Activated CD4-positive, CD25-positive, alpha-beta regulatory T cell (primary cell): ENCODE data around the gene TMEM219.
"Not testable (repeated sequence)": the region's sequence is repeated elsewhere in the genome, so short reads cannot be mapped to it uniquely, and the experiment has no call there.

Source experiments
- DNase-seq, 4 experiments: peaks; one replicate each; lab custom pipeline; 2025; lab: John Stamatoyannopoulos, UW

Gene TMEM219, protein sequence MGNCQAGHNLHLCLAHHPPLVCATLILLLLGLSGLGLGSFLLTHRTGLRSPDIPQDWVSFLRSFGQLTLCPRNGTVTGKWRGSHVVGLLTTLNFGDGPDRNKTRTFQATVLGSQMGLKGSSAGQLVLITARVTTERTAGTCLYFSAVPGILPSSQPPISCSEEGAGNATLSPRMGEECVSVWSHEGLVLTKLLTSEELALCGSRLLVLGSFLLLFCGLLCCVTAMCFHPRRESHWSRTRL

DNA sequence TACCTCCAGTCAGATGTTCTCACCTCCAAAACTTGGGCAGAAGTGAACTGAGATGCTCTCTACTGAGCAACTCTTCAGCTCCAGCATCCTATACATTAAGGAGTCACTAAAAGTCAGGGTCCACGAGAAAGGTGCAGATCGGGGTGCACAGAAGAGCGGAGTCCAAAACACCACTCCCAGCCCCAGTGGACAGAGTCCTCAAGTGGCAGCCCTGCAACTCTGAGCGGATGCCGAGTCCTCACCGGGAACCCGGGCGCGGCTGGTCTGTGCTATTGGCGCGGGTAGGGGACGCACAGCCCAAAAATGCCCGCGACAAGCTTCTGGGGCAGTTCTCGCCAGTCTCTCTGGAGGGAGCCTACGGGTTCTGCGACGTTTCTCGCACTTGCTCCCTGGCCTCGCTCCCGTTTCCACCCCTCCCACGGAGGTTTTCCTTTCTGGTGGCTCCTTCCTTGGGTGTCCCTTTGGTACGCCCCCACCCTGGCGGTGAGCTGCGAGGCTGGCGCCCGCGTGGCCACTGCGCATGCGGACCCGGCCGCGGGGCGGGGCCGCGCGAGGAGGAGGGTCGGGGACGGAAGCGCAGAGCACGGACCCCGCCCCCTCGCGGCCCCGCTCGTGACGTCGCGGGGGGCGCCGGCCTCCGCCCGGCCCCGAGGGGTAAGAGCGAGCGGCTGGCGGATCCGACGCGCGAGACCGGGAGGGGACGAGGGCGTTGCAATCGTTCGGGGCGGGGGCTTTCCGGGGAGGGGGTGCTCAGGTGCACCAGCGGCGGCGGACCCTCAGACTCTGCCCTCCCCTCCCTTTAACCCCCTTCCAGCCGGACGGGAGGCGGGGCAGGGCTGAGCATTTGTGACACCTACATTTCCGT is at the start of gene TMEM219:
Gene TMEM219 (plus strand): TSS at position 601 of the 865 bp plus-strand sequence. CDS start 1,065 bp downstream, outside the sequence.
- peak; percentile 84 to 92 (median 88) for DNase-seq

DNA sequence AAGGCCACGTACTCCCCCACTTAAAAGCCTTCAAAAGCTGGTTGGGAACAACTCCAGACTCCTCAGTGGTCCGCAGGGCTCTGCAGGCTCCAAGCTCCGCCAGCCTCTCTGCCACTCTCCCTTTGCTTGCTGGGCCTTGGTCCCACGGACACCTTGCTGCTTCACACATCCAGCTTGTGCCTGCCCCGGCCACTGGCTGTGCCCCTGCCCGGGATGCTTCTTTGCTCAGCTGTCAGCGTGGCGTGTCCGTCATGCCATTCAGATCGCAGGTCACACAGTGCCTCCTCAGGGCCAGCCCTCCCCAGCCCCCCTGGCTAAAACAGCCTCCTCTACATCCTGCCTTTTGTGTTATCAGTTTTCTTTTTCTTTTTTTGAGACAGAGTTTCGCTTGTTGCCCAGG is 49.8 kb upstream of the TMEM219 start:
- no peak for DNase-seq

GRCh38 chr16:29913514-29913913 is 48.4 kb upstream of the TMEM219 start:
- DNase-seq: no peak

DNA sequence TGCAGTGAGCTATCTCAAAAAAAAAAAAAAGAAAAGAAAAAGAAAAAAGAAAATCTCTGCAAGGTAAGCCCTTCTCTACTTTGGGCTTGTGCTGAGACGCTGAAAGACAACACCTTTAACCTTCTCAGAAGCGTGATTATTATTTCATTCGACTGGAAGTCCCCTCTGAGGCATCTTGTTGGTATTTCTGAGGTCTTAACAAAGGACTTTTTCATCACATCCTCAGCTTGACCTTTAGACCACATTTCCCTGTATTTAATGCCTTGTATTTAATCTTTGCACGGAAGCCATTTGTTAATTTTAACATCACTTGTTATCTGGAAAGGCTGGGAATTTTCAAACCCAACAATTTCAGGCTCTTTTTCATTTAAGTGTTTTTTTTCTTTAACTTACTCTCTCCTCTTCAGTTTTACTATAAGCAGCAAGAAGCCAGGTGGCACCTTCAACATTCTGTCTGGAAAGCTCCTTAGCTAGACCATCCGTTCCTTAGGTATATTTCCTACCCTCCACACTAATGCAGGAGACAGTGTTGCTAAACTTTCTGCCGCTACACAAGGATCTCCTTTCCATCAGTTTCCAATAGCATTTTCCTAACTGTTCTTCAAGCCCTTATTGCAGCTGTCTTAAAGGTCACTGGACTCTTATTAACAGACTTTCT is 46.2 kb upstream of the TMEM219 start:
- DNase-seq: no peak

DNA sequence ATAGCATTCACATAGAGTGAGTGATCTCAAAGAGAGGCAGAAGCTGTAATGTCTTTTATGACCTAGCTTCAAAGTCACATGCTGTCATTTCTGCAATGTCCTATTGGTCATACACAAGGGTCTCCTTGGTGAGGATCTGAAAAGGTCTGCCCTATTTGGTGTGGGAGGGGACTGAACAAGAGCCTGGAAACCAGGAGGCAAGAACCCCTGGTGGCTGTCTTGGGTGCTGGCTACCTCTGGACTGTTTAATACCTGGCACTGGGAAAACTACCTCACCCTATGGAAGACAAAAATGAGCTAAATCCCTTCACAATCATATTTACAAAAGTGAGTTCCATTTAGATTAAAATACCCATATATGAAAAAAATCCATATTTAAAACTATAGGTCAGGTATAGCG is 44.9 kb upstream of the TMEM219 start:
- DNase-seq: no peak

DNA sequence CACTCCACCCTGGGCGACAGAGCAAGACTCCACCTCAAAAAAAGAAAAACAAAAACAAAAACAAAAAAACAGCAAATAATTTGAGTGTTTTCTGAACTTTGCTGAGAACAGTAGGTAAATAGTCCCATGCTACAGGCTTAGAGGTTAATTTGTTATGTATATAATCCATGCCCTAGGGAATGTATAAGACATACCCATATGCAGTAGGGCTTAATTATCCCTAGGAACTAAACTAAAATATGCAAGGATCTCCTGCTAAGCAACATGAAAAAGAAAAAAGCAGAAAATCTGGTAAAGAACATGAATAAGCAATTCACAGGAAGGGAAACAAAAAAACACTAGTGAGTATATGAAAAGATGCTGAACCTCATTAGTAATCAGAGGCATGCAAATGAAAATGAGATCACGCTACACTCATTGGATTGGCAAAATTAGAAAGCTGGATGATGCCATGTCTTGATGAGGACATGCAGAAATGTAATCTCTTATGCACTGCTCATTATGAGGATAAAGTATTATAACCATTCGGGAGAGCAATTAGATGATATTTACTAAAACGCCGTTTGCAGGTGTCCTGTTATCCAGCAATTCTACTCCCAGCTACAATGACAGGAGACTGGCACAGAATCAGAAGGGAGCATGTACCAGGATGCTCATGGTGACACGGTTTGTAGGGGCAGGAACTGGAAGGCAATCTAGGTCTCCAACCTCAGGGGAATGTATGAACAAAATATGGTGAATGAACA is 41.4 kb upstream of the TMEM219 start:
- no peak for DNase-seq

DNA sequence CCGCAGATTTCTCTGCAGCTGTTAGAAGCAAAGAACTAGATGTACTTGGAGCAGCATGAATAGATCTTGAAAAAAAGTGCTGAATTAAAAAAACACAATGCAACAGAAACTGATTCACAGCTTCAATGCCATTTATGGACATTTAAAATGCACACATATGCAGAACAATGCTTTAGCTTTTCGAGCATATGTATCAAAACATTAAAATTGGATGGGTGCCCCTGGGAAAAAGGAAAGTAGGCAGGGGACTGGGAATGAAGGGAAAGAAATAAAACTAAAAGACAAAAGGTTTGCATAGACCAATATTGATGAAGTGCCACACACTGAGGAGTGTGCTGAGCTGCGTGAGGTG is 40.9 kb upstream of the TMEM219 start:
- DNase-seq: no peak

- DNase-seq: no peak
These were observed 39.6 kb upstream of the TMEM219 start for GRCh38 chr16:29922326-29922725.

DNA sequence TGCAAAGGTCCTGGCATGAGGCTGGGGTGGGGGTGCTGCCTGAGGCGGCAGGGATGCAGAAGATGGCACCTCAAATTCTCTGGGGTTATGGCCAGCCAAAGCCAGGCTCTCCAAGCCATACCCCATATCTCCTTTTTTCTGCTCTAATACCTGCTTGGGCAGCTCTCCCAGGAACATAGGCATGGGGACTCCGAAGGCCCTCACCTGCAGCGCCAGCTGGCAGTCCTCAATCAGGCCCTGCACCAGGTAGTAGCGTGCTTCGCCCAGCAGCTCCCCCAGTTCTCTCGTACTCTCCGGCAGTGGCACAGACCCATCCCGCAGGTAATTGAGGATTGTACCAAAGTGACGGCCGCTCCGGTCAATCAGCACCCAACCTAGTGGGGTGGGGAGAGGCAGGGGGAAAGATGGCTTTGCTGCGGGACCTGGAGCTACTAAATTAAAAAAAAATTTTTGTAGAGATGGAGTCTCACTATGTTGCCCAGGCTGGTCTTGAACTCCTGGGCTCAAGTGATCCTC is 38.8 kb upstream of the TMEM219 start:
- DNase-seq: no peak

DNA sequence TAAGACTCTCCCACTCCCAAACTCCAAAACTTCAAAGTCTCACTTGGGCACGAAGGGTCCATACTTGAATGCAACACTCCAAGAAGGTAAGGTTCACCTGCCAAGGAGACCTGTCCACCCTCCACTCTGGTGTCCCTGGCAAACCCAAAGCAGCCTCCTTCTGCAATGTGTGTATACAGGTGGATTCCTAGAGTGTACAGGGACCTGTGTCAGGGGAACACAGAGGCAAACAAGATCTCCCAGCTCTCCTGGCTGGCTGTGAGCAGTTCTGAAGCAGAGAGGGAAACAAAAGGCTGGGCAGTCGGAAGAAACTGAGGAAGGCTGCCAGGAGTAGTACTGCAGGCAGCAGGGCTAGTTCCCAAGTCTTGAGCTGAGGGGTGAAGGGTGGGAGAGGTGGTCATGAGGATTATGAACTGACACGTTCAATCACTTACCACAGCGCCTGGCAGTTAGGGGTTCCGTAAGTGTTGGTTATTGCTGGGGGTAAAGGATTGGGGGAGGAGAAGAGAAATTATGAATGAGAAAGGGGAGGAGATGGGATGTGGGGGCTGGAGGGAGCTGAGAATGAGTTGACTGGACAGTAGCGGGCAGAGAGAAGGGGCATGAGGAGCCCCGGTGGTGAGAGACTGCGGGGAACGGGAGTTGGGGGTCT is 36.6 kb upstream of the TMEM219 start:
- DNase-seq: no peak

- DNase-seq: peak; percentile 74 to 81 (median 76)
These were observed 35.8 kb upstream of the TMEM219 start, which contains the start of gene KCTD13 for GRCh38 chr16:29925781-29926710. KCTD13 (minus strand) TSS chr16:29926226; CDS start chr16:29926033, 193 bp downstream.

DNA sequence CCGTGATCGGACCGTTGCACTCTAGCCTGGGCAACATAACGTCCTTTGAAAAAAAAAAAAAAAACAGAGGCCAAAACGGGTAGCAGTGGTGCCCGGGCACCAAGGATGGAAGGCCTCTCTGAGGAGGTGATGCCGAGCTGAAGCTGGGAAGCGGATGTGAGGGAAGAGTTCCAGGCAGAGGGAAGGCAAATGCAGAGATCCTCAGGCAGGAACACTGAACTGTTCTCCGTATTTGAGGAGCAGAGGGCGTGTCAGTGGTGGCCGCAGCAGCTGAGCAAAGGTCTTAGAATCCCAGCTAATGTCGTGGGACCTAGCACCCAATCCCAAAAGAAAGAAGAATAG is 35.2 kb upstream of the TMEM219 start:
- DNase-seq: no peak

DNA sequence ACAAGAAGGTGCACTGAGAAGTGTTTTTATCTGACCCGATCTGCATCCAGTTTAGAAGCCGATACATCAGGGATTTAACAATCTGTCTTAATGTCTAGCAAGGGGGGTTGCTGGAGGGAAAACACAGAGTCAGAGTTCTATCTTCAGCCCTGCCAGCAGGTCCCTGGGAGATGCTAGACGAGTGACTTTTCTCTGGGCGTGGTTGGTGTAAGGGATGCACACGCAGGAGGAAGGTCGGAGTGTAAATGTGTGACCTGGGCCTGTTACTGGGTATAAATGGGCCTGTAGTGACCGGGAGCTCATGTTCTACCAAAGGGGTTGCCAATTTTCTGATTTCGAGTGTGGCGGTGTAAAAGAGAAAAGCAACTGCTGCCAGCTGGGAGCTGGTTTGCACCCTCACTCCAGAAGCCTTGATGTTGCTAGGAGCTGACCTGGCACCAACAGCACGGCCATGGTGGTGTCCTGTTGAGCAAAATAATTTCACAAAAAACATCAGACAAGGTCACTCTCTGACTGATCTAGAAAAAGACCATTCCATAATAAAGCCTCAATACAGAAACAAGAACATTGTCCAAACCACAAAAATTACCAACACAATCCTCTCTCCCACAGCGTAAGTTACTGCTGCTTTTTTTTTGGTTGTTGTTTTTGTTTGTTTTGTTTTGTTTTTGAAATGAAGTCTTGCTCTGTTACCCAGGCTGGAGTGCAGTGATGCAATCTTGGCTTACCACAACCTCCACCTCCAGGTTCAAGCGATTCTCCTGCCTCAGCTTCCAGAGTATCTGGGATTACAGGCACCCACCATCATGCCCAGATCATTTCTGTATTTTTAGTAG is 34.6 kb upstream of the TMEM219 start:
- no peak for DNase-seq

DNA sequence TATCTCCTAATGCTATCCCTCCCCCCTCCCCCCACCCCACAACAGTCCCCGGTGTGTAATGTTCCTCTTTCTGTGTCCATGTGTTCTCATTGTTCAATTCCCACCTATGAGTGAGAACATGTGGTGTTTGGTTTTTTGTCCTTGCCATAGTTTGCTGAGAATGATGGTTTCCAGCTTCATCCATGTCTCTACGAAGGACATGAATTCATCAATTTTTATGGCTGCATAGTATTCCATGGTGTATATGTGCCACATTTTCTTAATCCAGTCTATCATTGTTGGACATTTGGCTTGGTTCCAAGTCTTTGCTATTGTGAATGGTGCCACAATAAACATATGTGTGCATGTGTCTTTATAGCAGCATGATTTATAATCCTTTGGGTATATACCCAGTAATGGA is 30.1 kb upstream of the TMEM219 start:
- not testable (repeated sequence) for DNase-seq

DNA sequence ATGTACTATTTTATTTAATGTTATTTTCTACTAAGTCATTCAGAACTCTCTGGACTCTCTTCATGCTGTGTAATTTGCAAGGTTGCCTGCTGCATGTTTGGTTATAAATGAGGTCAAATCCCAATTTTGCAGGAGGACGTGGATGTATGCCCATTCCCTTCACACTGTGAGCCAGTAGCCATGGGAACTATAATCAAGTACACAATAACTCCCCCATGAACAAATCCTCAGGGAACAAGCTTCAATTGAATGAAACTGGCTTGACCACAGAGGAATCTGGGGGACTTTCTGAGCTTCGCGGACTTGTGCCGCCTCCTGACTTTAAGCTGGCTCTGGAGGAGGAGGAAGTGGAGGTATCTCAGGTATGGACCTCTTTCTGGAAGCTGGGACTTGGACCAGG is 21.2 kb upstream of the TMEM219 start:
- no peak for DNase-seq

GRCh38 chr16:29943846-29944799 is 17.8 kb upstream of the TMEM219 start:
- DNase-seq: no peak

DNA sequence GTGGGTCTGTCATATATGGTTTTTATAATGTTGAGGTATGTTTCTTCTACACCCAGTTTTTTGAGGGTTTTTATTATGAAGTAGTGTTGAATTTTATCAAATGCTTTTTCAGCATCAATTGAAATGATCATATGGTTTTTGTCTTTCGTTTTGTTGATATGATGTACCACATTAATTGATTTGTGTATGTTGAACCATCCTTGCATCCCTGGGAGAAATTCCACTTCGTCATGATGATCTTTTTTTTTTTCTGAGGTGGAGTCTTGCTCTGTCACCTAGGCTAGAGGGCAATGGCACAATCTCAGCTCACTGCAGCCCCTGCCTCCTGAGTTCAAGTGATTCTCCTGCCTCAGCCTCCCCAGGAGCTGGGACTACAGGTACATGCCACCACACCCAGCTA is 14.0 kb upstream of the TMEM219 start:
- no peak for DNase-seq

GRCh38 chr16:29950806-29951461 is 10.9 kb upstream of the TMEM219 start:
- DNase-seq: no peak
